Bronchial epithelial cell (primary cell): Measurements from ENCODE around the gene OR2V2. TPM values are rescaled to one million over a fixed set of nuclear protein-coding genes. Genes with fewer than 3 reads are reported as not detected.

Experiments used
- DNase-seq: peaks from one replicate; pipeline ENCODE4 v3.0.0-alpha.2; 2010; ENCODE audit warnings: low read depth
- FAIRE-seq: peaks from 2 replicates; lab custom pipeline; 2011; peaks lifted over from hg19 to GRCh38; lab: Jason Lieb, UNC
- H3K27me3 ChIP-seq: 2 replicates; pipeline ENCODE4 v1.5.1; 2011; ENCODE audit warnings: low read length; ENCODE audit not compliant: control insufficient read depth, insufficient read depth
- H3K36me3 ChIP-seq: 2 replicates; pipeline ENCODE4 v1.5.1; 2011; ENCODE audit warnings: low read length; ENCODE audit not compliant: control insufficient read depth, insufficient read depth
- H3K4me3 ChIP-seq: 2 replicates; pipeline ENCODE4 v1.5.1; 2011; ENCODE audit warnings: mild to moderate bottlenecking, low read depth, low read length, control low read depth
- CTCF ChIP-seq: IDR thresholded peaks from 2 replicates; pipeline ENCODE4 v1.5.1; 2011; ENCODE audit warnings: mild to moderate bottlenecking, moderate library complexity, low read length, control low read depth, inconsistent platforms; ENCODE audit not compliant: insufficient read depth, severe bottlenecking
- total RNA-seq: library from RNA; depleted of rRNA; stranded (reverse); fragments of >200 nt; gene quantifications from 2 replicates; pipeline ENCODE4 v1.2.1, GENCODE V29; 2014

The OR2V2 gene
- total RNA-seq, 1 donor from 2014 or later, result not detected

GRCh38 chr5:181200816-181201215 is 53.4 kb downstream of the OR2V2 start:
- no peak for TF ChIP-seq CTCF
- H3K36me3 ChIP-seq, result peaks cover 13% of the 10 kb centered on the region
- no peaks in the 10 kb centered on the region for H3K27me3 ChIP-seq
- FAIRE-seq (no peak), DNase-seq (no peak)
- H3K4me3 ChIP-seq, result no peak overlapping the region

GRCh38 chr5:181203093-181203711 is 55.8 kb downstream of the OR2V2 start:
- peak overlapping the region; percentile 75 for H3K4me3 ChIP-seq
- H3K27me3 ChIP-seq, result no peaks in the 10 kb centered on the region
- DNase-seq (peak; percentile 71), FAIRE-seq (no peak)
- TF ChIP-seq CTCF, result no peak
- H3K36me3 ChIP-seq, result peaks cover 7% of the 10 kb centered on the region

GRCh38 chr5:181203777-181204112 is 56.4 kb downstream of the OR2V2 start:
- DNase-seq (no peak), FAIRE-seq (no peak)
- no peak for TF ChIP-seq CTCF
- Histone ChIP-seq H3K4me3 (peak overlapping the region; percentile 75), H3K36me3 (peaks cover 7% of the 10 kb centered on the region), H3K27me3 (no peaks in the 10 kb centered on the region)

- Histone ChIP-seq H3K27me3 (no peaks in the 10 kb centered on the region), H3K36me3 (peaks cover 3% of the 10 kb centered on the region), H3K4me3 (peak overlapping the region; percentile 75)
- no peak for FAIRE-seq
- no peak for TF ChIP-seq CTCF
- no peak for DNase-seq
These were observed 56.9 kb downstream of the OR2V2 start for GRCh38 chr5:181204113-181204825.

- peaks cover 2% of the 10 kb centered on the region for H3K36me3 ChIP-seq
- FAIRE-seq (no peak), DNase-seq (peak; percentile 49)
- H3K27me3 ChIP-seq, result no peaks in the 10 kb centered on the region
- peak within 1 kb of the TSS; percentile 75 for H3K4me3 ChIP-seq
- TF ChIP-seq CTCF, result no peak
These were observed 57.7 kb downstream of the OR2V2 start, which contains the start of gene TRIM7 for GRCh38 chr5:181204826-181205760. TRIM7 (minus strand) TSS chr5:181205196; CDS start chr5:181205110, 86 bp downstream.
